ENCODE data around the gene SPSB3. TPM values are rescaled to one million over a fixed set of nuclear protein-coding genes. Genes with fewer than 3 reads are reported as not detected.

Gene SPSB3
- total and polyA plus RNA-seq, 2 of the 13 experiments (the other 11 are each of a cell fraction or from before 2014, with no cell fraction given), result 13.2 to 21.9 TPM

DNA sequence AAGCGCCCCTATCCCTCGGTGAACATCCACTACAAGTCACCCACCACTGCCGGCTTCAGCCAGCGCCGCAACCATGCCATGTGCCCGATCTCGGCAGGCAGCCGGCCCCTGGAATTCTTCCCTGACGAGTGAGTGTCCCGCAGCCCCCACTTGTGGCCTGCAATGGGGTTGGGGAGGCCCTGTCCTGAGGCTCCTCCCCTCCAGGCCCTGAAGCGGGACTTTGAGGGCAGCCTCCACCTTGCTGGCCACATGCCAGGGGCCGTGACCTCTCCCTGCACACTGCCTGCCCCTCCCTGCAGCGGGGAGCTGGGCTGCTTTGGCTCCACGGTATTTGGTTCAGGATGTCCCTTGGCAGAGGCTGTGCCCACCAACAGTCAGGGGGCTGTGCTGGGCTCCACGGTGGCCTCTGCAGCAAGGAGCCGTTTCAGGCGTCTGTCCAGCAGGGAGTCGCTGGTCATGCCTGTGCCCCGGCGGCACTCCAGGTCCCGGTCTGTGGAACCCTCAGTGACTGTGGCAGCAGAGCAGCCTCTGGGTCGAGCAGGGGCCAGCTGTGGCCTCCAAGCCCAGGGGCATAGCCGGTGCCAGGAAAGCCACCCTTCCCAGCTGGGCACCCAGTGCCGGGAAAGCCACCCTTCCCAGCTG is 19.4 kb downstream of the SPSB3 start:
- intact Hi-C loops (cut with micrococcal nuclease; ENCODE audit: unreplicated experiment), result no loop called here
- Histone ChIP-seq H3K27ac (ENCODE audit: extremely low read length, insufficient read depth, low read length) (no peak overlapping the region), H3K4me3 (replicated peaks in 1 of 3; ENCODE audit: insufficient read depth in 1 of 3, low read depth in 2 of 3, low read length in 3 of 3) (no peak overlapping the region), H3K36me3 (replicated peaks in 1 of 2; ENCODE audit: control insufficient read depth in 1 of 2, insufficient read depth in 2 of 2, low read length in 2 of 2) (peaks cover 23 to 38% of the 10 kb centered on the region in 2 experiments; a peak in 4 of 5 replicates), H2AFZ (ENCODE audit: low read length) (no peak overlapping the region), H3K79me2 (ENCODE audit: insufficient read depth, low read length) (no peaks in the 10 kb centered on the region), H4K20me1 (ENCODE audit: insufficient read depth, low read length) (no peaks in the 10 kb centered on the region), H3K9ac (ENCODE audit: insufficient read depth, low read depth, low read length) (no peak overlapping the region), H3K27me3 (ENCODE audit: control insufficient read depth in 1 of 2, insufficient read depth in 2 of 2, low read length in 2 of 2) (no peaks in the 10 kb centered on the region), H3K4me2 (ENCODE audit: low read depth, low read length) (no peak overlapping the region), H3K4me1 (ENCODE audit: insufficient read depth, low read length) (peaks cover 2% of the 10 kb centered on the region), H3K9me3 (ENCODE audit: low read length) (no peaks in the 10 kb centered on the region)
- POLR2A ChIA-PET, result no interaction called here
- in situ Hi-C loops (cut with HindIII; ENCODE audit: extremely low pct_ligation_motif_present, low pct_unique_long_range_greater_than_20kb), result no loop called here
- ATAC-seq (no peak), FAIRE-seq (no peak), DNase-seq (ENCODE audit: low spot score) (no peak)
- TF ChIP-seq AGO2 (optimal IDR thresholded peaks at IDR 0.05; ENCODE audit: low read depth, low read length) (peak; percentile 37), XRCC5 (optimal IDR thresholded peaks at IDR 0.05; ENCODE audit: low read length) (no peak), NR2F1 (CRISPR knock-in tag; IDR thresholded peaks at IDR 0.05) (0 out of 4 replicates have a peak, but pooled peaks of 1 of the 2 experiments have one; percentile 16)
- CTCF ChIA-PET (ENCODE audit: low intra/inter-chr PET ratio, low total read pairs), result no interaction called here
- BruUV-seq (replicated peaks), result no TSS peak
- WGBS (ENCODE audit: low lambda C conversion rate), result 98% methylated on average over 7 of the region's 24 CpGs

DNA sequence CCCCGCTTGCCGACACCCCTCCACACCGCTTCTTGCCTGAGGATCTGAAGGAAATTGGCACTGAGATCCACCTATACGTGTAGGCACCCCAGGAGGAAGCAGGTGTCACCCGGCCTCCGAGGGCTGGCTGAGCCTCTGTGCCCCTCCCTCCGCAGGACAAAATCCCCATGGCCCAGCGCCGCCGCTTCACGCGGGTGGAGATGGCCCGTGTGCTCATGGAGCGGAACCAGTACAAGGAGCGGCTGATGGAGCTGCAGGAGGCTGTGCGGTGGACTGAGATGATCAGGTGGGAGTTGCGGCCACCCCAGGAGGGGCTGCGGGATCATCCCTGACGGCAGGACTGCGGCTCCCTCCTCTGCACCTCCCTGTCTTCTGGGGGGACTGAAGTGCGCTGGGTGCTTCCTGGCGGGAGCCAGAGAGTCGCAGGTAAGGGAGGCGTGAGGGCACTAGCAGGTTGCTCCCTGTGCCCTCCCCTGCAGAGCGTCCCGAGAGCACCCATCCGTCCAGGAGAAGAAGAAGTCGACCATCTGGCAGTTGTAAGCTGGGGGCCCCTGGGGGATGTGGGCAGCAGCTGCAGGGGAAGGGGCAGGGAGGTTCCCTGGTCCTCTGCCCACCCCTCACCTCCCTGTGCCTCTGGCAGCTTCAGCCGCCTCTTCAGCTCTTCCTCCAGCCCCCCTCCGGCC is 20.0 kb downstream of the SPSB3 start:
- no peak overlapping the region for H3K4me3 ChIP-seq (replicated peaks in 1 of 3; ENCODE audit: insufficient read depth in 1 of 3, low read depth in 2 of 3, low read length in 3 of 3)
- no peak overlapping the region for H3K27ac ChIP-seq (ENCODE audit: extremely low read length, insufficient read depth, low read length)
- in situ Hi-C loops (cut with HindIII; ENCODE audit: extremely low pct_ligation_motif_present, low pct_unique_long_range_greater_than_20kb) (no loop called here), intact Hi-C loops (cut with micrococcal nuclease; ENCODE audit: unreplicated experiment) (no loop called here)
- H3K79me2 ChIP-seq (ENCODE audit: insufficient read depth, low read length), result no peaks in the 10 kb centered on the region
- H3K36me3 ChIP-seq (replicated peaks in 1 of 2; ENCODE audit: control insufficient read depth in 1 of 2, insufficient read depth in 2 of 2, low read length in 2 of 2), result peaks cover 22 to 35% of the 10 kb centered on the region in 2 experiments; a peak in 4 of 5 replicates
- FAIRE-seq (no peak), DNase-seq (ENCODE audit: low spot score) (no peak), ATAC-seq (no peak)
- no peaks in the 10 kb centered on the region for H3K9me3 ChIP-seq (ENCODE audit: low read length)
- H3K4me2 ChIP-seq (ENCODE audit: low read depth, low read length), result no peak overlapping the region
- no peaks in the 10 kb centered on the region for H3K27me3 ChIP-seq (ENCODE audit: control insufficient read depth in 1 of 2, insufficient read depth in 2 of 2, low read length in 2 of 2)
- 97% methylated on average over 20 of the region's 30 CpGs for WGBS (ENCODE audit: low lambda C conversion rate)
- no peaks in the 10 kb centered on the region for H4K20me1 ChIP-seq (ENCODE audit: insufficient read depth, low read length)
- CTCF ChIA-PET (ENCODE audit: low intra/inter-chr PET ratio, low total read pairs), result no interaction called here
- POLR2A ChIA-PET, result no interaction called here
- H3K9ac ChIP-seq (ENCODE audit: insufficient read depth, low read depth, low read length), result no peak overlapping the region
- H2AFZ ChIP-seq (ENCODE audit: low read length), result no peak overlapping the region
- TF ChIP-seq, protein P1, sequence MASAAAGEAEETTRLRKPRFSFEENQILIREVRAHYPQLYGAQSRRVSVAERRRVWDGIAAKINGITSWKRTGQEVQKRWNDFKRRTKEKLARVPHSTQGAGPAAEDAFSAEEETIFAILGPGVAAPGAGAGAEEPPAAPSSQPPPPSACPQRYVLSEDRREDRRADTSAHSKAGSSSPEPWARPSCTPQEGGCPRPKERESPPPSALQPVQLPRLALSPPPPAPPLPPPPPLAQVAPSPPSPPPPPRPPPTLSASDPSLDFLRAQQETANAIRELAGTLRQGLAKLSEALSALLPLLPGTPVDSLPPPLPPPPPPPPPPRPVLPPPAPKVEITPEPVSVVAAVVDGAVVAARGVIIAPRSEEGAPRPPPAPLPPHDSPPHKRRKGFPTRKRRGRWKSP (CRISPR knock-in tag; IDR thresholded peaks at IDR 0.05), result no peak
- TF ChIP-seq FOXA3 (CRISPR knock-in tag; IDR thresholded peaks at IDR 0.05) (no peak), GATAD1 (CRISPR knock-in tag; IDR thresholded peaks at IDR 0.05) (no peak), BRCA1 (CRISPR knock-in tag; IDR thresholded peaks at IDR 0.05) (no peak), IKZF4 (CRISPR knock-in tag; IDR thresholded peaks at IDR 0.05; ENCODE audit: borderline replicate concordance, low read depth, not compliant biosample characterization) (no peak)
- TF ChIP-seq, protein P2, sequence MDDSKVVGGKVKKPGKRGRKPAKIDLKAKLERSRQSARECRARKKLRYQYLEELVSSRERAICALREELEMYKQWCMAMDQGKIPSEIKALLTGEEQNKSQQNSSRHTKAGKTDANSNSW (CRISPR knock-in tag; IDR thresholded peaks at IDR 0.05; ENCODE audit: borderline replicate concordance), result no peak
- TF ChIP-seq, protein P3, sequence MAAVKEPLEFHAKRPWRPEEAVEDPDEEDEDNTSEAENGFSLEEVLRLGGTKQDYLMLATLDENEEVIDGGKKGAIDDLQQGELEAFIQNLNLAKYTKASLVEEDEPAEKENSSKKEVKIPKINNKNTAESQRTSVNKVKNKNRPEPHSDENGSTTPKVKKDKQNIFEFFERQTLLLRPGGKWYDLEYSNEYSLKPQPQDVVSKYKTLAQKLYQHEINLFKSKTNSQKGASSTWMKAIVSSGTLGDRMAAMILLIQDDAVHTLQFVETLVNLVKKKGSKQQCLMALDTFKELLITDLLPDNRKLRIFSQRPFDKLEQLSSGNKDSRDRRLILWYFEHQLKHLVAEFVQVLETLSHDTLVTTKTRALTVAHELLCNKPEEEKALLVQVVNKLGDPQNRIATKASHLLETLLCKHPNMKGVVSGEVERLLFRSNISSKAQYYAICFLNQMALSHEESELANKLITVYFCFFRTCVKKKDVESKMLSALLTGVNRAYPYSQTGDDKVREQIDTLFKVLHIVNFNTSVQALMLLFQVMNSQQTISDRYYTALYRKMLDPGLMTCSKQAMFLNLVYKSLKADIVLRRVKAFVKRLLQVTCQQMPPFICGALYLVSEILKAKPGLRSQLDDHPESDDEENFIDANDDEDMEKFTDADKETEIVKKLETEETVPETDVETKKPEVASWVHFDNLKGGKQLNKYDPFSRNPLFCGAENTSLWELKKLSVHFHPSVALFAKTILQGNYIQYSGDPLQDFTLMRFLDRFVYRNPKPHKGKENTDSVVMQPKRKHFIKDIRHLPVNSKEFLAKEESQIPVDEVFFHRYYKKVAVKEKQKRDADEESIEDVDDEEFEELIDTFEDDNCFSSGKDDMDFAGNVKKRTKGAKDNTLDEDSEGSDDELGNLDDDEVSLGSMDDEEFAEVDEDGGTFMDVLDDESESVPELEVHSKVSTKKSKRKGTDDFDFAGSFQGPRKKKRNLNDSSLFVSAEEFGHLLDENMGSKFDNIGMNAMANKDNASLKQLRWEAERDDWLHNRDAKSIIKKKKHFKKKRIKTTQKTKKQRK (IDR thresholded peaks at IDR 0.05; ENCODE audit: low read length), result no peak
- H3K4me1 ChIP-seq (ENCODE audit: insufficient read depth, low read length), result peaks cover 9% of the 10 kb centered on the region
- BruUV-seq (replicated peaks), result no TSS peak

All from HepG2 (cell line).